SH-SY5Y (cell line): ENCODE data around the gene NXNL2.

Source experiments
- GATA2 ChIP-seq: IDR thresholded peaks from 2 replicates; pipeline ENCODE4 v1.6.1; 2011; ENCODE audit warnings: mild to moderate bottlenecking, low read depth, low read length
- GATA3 ChIP-seq: IDR thresholded peaks from 2 replicates; pipeline ENCODE4 v1.6.1; 2011; ENCODE audit warnings: low read depth, mild to moderate bottlenecking, low read length, moderate library complexity

The NXNL2 gene

DNA sequence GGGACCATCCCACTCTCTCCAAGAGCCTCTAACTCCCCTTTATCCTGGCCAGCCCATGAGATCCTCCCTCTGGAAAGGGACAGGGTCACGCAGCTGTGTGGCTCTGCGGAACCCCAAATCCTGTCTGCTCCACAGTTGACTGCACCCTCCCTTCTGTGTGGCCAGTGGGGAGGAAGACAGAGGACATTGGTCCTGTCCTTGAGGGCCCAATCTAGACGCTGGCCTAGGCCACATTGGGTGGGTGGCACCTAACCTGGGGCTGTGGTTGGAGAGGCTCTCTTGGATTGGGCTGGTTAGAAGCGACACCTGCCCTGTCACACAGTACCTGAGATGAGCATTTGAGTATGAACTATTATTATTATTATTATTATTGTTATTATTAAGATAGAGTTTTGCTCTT, 12.6 kb upstream of the NXNL2 start:
- TF ChIP-seq GATA2 (no peak), GATA3 (no peak)

DNA sequence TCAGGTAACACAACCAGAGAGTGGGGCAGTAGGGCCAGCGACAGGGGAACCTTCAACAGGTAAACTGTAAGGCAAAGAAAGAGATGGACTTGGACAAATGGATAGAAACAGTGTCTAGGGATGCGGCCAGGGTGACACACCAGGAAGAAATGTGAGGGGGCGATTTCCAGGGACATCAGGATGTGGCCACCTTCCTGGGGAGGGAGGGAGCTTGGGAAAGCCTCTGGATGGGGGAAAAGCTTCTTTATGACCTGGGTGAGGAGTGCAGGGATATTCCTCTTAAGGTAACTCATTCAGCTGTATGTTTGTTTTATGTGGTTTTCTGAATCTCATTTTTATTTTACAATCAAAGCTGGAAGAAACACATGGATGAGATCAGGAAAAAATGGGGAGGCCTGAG, 11.9 kb upstream of the NXNL2 start:
- TF ChIP-seq GATA2 (no peak), GATA3 (no peak)

DNA sequence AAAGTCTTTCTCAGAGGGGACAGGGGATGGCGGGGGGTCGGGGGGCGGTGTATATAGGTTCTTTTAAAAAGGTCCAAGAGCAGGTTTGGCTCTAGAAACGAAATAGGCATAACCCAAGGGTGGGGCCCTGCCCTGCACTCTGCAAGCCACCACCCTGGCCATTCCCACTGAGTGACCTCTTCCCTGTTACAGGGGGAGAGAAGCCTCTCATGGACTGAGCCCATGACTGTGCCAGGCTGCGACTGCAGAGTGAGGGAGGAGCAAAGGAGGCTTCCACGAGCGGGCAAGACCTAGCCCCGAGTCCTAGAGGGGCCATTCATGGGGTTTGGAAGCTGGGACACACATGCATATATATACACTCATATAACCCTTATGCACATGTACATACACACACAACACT, 10.1 kb upstream of the NXNL2 start:
- TF ChIP-seq GATA2 (no peak), GATA3 (no peak)

DNA sequence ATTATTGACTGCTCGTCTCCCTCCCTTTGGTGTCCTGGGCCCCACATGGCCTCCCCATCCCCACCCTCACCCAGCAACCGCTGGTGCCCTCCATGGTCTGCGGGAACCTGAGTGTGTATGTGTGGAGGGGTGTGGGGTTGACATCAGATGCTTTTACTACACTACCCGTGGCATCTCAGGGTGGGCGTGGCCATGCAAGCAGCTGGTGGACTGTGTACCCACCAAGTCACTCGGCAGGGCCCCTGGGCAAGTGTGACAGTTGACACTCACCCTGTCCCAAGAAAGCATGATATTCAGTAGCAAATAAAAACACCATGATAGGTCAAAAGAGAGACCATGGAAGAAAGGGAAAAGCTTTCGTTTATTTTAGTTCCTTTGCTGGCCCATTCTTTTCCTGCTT, 7.4 kb upstream of the NXNL2 start:
- no peak for TF ChIP-seq GATA2
- no peak for TF ChIP-seq GATA3

DNA sequence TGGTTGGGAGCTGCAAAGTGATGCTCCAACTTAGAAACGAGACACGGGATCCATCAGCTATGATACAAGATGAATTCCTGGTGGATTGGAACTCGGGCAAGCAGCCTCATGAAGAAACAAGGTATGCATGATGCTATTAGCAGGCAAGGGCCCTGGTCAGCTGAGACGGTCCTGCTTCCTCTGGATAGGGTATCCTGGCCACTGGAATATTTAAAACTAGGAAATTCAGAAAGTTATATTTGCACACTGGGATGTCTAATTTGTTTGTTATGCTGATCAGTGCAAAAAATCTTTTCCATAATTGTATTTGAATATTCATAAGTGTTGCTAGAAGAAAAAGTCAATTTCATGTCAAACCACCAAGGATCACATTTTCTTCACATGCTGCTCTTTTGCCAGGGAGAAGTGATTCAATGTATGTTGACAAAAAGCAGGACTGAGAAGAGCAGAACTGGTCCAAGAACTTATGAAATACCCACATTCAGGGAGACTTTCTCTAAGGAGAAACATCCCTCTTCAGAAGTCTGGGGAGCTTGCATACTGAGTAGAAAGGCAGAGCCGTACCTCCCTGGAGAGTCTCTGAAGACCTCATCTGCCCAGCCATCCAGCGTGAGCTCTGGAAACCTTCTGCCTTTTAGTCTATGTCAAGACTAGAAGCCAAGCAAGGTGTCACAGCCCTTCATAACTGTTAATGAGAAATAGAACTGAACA, 6.7 kb upstream of the NXNL2 start:
- TF ChIP-seq GATA2 (no peak), GATA3 (no peak)

DNA sequence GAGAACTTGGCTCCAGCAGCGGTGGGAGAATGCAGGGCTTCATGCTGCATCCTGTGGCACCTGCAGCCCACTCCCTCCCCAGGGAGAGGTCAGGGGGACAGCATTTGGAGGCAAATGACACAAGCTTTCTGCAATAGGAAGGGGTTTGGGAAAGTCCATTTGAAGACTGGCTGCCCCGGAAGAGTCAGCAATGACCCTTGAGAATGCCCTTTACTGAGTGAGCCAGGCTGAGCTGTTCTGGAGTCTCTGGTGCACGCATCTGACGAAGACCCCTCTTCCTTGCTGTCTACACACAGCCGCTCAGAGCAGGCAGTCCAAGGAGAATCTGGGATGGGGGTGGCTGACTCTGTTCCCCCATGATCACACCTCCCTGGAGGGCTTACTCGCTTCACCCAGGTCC, 5.5 kb upstream of the NXNL2 start:
- TF ChIP-seq GATA2: no peak
- no peak for TF ChIP-seq GATA3

DNA sequence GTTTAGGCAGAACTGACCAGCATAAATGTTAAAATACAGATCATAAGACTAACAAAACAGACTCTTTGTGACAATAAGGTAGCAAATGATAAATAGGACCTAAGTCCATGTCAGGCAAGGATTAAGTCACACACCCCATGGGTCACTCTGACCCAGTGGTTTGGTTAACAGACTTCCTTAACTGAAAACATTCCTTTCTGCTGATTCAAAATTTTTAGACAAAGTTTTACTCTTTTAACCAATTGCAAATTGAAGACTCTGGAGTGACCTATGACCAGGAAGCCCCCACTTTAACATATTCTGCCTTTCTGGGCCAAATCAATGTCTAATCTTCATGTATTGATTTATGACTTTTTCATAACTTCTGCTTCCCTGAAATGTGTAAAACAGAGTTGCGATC, 4.9 kb upstream of the NXNL2 start:
- TF ChIP-seq GATA3 (no peak), GATA2 (no peak)

DNA sequence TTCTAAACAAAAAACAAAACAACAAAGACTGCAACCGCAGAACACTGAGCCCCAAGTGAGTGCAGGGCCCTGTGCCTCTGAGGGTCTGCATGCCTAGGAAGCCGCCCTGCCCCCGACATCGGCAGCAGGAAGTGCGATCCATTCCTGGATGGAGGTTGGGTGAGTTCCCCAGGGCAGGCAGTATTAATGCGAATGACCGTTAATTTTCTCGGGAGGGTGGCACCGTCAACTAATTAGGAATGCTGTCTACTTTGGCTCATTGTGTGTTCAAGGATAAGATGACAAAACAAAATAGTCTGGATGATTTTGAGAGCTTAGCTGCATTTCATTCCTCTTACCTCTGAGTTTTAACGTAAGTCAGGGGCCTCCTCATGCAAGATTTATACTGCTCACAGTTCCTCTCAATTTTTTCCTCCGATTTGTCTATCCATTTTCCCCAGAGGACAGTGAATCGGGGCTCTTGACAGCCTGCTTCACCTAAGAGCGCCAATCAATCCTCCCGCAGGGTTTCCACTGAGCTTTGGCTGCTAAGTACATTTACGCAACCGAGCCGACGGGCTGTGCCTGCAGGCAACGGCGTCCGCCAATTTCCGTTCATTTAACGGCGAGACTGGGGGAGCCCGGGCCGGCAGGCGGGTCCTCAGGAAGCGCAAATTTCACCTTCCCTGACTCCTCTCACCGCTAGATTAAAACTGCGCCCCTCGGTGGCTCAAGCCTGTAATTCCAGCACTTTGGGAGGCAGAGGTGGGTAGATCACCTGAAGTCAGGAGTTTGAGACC, 2.9 kb upstream of the NXNL2 start:
- TF ChIP-seq GATA2 (no peak), GATA3 (no peak)

DNA sequence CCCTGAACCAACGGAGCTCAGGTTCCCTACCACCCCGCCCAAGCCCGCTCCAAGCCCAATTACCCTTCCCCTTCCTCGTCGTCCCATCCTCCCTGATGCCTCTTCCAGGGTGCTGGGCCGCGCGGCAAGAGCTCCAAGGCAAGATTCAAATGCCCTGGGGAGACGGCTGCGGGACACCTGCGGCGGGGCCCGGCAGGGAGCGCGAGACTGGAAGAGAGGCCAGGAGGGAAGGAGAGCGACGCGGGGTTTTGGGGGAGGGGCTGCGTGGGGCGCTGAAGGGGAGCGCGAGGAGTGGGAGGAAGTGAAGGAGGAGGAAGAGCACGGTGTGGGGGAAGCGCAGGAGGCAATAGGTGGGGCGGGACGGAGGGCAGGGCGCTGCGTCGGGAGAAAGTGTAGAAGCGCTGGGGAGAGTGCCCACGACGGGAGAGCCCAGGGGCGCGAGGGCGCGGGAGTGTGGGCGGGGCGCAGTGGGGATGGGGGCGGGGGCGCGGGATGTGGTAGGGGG, 975 bp upstream of the NXNL2 start:
- TF ChIP-seq GATA3: no peak
- TF ChIP-seq GATA2: no peak

DNA sequence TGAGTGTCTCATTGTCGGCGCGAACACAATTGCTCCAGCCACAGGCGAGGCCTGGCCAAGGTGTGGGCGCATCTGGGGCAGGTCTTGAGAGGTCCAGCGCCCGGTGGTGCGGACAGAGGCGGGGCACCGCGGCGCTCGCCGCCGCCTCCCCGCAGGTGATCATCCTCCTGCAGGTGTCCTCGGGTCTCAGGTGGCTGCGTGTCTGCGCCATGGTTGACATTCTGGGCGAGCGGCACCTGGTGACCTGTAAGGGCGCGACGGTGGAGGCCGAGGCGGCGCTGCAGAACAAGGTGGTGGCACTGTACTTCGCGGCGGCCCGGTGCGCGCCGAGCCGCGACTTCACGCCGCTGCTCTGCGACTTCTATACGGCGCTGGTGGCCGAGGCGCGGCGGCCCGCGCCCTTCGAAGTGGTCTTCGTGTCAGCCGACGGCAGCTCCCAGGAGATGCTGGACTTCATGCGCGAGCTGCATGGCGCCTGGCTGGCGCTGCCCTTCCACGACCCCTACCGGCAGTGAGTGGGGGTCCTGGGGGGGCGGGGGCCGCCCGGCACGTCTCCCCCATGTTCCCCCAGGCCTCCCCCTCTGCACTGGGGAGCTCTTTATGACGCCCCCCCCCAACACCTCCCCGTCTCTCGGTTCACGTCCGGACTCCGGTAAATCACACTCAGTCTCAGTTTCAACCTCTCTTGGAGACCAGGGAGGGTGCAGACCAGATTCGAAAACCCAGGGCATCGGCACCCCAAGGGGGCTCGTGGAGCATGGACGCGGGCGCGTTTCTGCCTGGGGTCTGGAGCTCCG, 446 bp downstream of the NXNL2 start:
- TF ChIP-seq GATA2: no peak
- no peak for TF ChIP-seq GATA3

DNA sequence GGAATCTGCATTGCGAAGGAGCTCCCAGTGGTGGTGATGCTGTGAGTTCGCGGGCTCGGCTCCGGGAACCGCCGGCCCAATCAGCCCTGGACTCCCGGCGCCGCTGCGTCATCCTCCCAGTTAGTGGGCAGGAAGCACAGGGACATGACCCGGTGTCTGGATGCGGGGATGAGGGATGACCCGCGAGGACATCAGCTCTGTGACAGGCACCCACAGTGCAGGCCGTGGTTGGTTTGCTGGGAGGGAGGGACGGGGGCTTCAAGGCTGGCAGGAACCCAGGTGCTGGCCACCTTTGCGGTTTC, 996 bp downstream of the NXNL2 start:
- TF ChIP-seq GATA2 (no peak), GATA3 (no peak)

DNA sequence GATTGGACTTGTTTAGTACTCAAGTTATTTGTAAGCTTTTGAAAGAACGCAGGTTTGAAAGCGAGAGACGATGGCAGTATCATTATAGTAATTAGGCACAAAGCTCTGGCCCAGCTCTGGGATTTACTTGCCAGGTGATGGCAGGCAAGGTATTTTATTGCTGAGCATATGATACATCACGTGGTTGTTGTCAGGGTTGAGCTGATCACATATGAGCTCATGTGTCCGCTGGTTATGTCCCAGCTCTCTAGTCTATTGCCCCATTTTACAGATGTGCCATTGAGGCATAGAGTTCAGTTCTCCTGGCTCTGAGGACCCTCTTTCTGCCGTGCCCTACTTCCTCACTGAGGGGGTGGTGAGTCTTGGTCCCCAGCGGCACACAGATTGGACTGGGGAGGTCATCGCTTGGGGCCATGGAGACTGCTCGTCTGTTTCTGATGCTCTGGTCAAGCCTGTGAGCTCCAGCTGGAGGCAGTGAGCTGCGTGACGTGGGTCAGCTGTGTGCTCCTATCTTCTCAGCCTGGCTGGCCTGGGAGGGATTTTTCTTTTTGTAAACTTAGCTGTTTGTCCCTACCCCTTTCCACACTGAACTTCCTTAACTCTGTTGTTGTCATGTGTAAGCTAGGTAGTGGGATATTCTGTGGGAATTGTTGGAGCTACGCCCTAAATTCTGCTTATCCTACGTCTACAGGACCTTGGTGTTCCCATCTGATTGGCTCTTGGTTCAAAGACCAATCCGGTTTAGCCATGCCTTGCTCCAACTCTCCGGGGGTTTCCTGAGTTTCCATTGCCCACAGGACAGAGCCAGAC, 2.2 kb downstream of the NXNL2 start:
- TF ChIP-seq GATA2: no peak
- no peak for TF ChIP-seq GATA3

DNA sequence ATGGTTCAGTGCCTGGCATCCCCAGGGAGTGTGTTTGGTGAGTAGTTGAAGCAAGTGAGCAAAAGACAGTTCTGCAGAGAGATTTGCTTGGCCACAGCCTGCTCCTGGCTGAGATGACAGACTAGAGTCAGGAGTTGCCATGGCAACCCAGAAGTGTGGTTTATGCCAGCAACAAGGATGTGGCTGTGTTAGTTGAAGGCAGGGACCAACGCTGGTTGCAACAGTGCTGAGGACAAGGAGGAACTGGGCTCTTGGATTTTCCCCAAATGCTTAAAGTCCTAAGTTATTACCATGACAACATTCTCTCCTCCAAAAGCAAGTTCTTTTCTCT, 2.7 kb downstream of the NXNL2 start:
- TF ChIP-seq GATA2 (no peak), GATA3 (no peak)

DNA sequence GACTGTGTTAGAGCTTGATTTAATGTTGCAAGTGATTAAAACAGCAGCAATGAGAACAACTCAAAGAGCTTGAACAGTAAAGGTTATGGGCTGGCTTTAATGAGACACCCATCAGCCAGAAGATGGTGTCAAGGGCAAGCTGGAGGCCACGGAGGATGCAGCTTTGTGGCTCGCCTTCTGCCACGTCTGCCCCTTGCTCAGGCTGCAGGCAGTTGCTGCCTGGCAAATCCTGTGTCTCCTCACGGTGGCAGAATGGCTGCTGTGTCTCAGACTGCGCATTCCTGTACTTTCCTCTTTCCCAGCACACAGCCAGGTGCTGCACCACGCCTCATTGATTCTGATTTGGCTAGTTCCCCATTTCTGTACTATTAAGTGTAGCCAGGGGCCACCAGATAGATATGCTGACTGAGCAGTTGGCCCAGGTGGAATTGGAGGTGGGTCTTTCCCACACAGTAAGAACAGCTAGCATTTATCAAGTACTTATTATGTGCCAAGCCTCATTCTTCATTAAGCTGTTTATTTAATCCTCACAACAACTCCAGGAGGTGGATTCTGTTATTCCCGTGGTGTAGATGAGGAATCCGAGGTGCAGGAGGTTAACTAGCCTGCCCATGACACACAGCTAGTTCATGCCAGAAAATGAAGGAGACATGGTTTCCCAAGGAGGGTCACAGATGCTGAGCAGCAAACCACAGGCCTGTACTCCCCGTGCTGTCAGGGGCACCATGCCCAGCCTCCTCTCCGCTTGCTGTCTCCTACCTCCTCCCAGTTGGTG, 3.5 kb downstream of the NXNL2 start:
- TF ChIP-seq GATA2: no peak
- no peak for TF ChIP-seq GATA3
